Transverse colon (tissue), 4 donors: Measurements from ENCODE around the gene LRP1B. TPM values are rescaled to one million over a fixed set of nuclear protein-coding genes. Genes with fewer than 3 reads are reported as not detected.
"Not testable (repeated sequence)": the region's sequence is repeated elsewhere in the genome, so short reads cannot be mapped to it uniquely, and the experiment has no call there.

Source experiments
- DNase-seq: peaks from one replicate; pipeline ENCODE4 v3.0.0-alpha.2; 2019
- H3K27ac ChIP-seq, 4 donors: fragments of 200-600 bp; sonication (generic); 2 replicates each; pipeline ENCODE4 v1.5.1; 2016 to 2018; ENCODE audit warnings: inconsistent platforms in 4 of 4
- H3K27me3 ChIP-seq: fragments of 200-600 bp; sonication (generic); 2 replicates; pipeline ENCODE4 v1.5.1; 2017; ENCODE audit warnings: inconsistent platforms
- H3K36me3 ChIP-seq, 4 donors: fragments of 200-600 bp; sonication (generic); 2 replicates each; pipeline ENCODE4 v1.5.1; 2017 to 2019; ENCODE audit warnings: inconsistent platforms in 4 of 4
- H3K4me1 ChIP-seq, 4 donors: fragments of 200-600 bp; sonication (generic); 2 replicates each; pipeline ENCODE4 v1.5.1; 2017 to 2020; ENCODE audit warnings: inconsistent platforms in 4 of 4
- H3K4me3 ChIP-seq, 4 donors: fragments of 200-600 bp; sonication (generic); 1 replicate in 1 of 4; 2 replicates in 3 of 4; pipeline versions ENCODE4 v1.5.1 to v1.6.1; 2017 to 2019; ENCODE audit warnings: inconsistent platforms in 4 of 4
- H3K9me3 ChIP-seq, 2 donors: fragments of 200-600 bp; sonication (generic); 2 replicates each; pipeline ENCODE4 v1.5.1; 2017 to 2019; ENCODE audit warnings: inconsistent platforms in 2 of 2
- CTCF ChIP-seq, 5 experiments: fragments of 200-600 bp in 3 of 5; fragments of 450-650 bp in 2 of 5; sonication (generic) in 3 of 5; IDR thresholded peaks; 1 replicate in 2 of 5; 2 replicates in 3 of 5; pipeline ENCODE4 v1.5.1; 2016 to 2017; ENCODE audit warnings: antibody characterized with exemption in 5 of 5, inconsistent platforms in 3 of 5, mild to moderate bottlenecking in 2 of 5, moderate library complexity in 1 of 5
- EP300 ChIP-seq: sonication (generic); formaldehyde crosslinking; IDR thresholded peaks from one replicate; pipeline ENCODE4 v1.6.1; 2017; ENCODE audit warnings: antibody characterized with exemption, low read depth
- POLR2A ChIP-seq: fragments of 450-650 bp; IDR thresholded peaks from one replicate; pipeline ENCODE4 v1.6.1; 2016; ENCODE audit warnings: antibody characterized with exemption, mild to moderate bottlenecking, moderate library complexity
- POLR2AphosphoS5 ChIP-seq, 3 donors: sonication (generic); formaldehyde crosslinking; IDR thresholded peaks; one replicate each; pipeline ENCODE4 v1.6.1; 2016; ENCODE audit warnings: antibody characterized with exemption in 3 of 3
- WGBS, 2 donors: methylation state at CpG; one replicate each; pipeline ENCODE4 v1.1.5; 2018; ENCODE audit warnings: low coverage in 1 of 2; 5-methylcytosine and 5-hydroxymethylcytosine counted together
- in situ Hi-C, 4 donors: fragments of 200-750 bp; cut with MboI; loops; one replicate each; pipeline versions ENCODE4 v1.15.0 to v1.15.1; 2017; ENCODE audit warnings: low sequenced_read_pairs in 3 of 4, low pct_ligation_motif_present in 1 of 4, low pct_unique_long_range_greater_than_20kb in 1 of 4
- intact Hi-C: fragments of 100-400 bp; cut with DNase I; formaldehyde crosslinking; loops from one replicate; pipeline ENCODE4 v1.15.1; 2023; ENCODE audit warnings: low total_unique reads
- total RNA-seq, 4 donors: library from RNA; depleted of rRNA; stranded (reverse); fragments of >200 nt; gene quantifications; one replicate each; pipeline ENCODE4 v1.1.0, GENCODE V29; 2016

The LRP1B gene
- total RNA-seq, 4 donors from 2014 or later: 0.48 to 5.4 (median 0.82) TPM; not detected in 1

GRCh38 chr2:141195087-141195486, 935.7 kb downstream of the LRP1B start:
- intact Hi-C loops: no loop called here

GRCh38 chr2:141187075-141187439, 943.8 kb downstream of the LRP1B start:
- no peak overlapping the region for H3K4me3 ChIP-seq
- WGBS, 2 donors: 48 to 56% methylated on average over 4 of the region's 4 CpGs
- intact Hi-C loops: no loop called here
- no peak for DNase-seq
- TF ChIP-seq EP300: no peak
- TF ChIP-seq POLR2A: no peak
- TF ChIP-seq POLR2AphosphoS5 (IDR thresholded peaks at IDR 0.05): no peak
- TF ChIP-seq CTCF (IDR thresholded peaks at IDR 0.05): no peak
- H3K36me3 ChIP-seq: no peaks in the 10 kb centered on the region
- no peaks in the 10 kb centered on the region for H3K9me3 ChIP-seq
- H3K27ac ChIP-seq: no peak overlapping the region
- no peaks in the 10 kb centered on the region for H3K27me3 ChIP-seq
- no peaks in the 10 kb centered on the region for H3K4me1 ChIP-seq
- in situ Hi-C loops: no loop called here

More at GRCh38 chr2:141195087-141195486, 935.7 kb downstream of the LRP1B start:
- Histone ChIP-seq H3K9me3 (no peaks in the 10 kb centered on the region), H3K36me3 (no peaks in the 10 kb centered on the region), H3K4me1 (no peaks in the 10 kb centered on the region), H3K27ac (no peak overlapping the region), H3K4me3 (no peak overlapping the region), H3K27me3 (no peaks in the 10 kb centered on the region)
- no peak for TF ChIP-seq CTCF (IDR thresholded peaks at IDR 0.05)
- TF ChIP-seq POLR2AphosphoS5 (IDR thresholded peaks at IDR 0.05): no peak
- no peak for TF ChIP-seq POLR2A
- TF ChIP-seq EP300: no peak
- 60 to 71% methylated on average over 1 of the region's 1 CpG for WGBS, 2 donors
- no peak for DNase-seq
- in situ Hi-C loops: no loop called here

- H3K27ac ChIP-seq: no peak overlapping the region
- no peaks in the 10 kb centered on the region for H3K9me3 ChIP-seq
- no peaks in the 10 kb centered on the region for H3K27me3 ChIP-seq
- no peaks in the 10 kb centered on the region for H3K4me1 ChIP-seq
- intact Hi-C loops: no loop called here
- WGBS, 2 donors: 75 to 84% methylated on average over 1 of the region's 1 CpG
- no peak for TF ChIP-seq POLR2AphosphoS5 (IDR thresholded peaks at IDR 0.05)
- TF ChIP-seq CTCF (IDR thresholded peaks at IDR 0.05): no peak
- no peak for TF ChIP-seq POLR2A
- no peak for TF ChIP-seq EP300
- in situ Hi-C loops: no loop called here
- H3K4me3 ChIP-seq: no peak overlapping the region
- DNase-seq: no peak
- no peaks in the 10 kb centered on the region for H3K36me3 ChIP-seq
Observed at GRCh38 chr2:141186413-141187074, 944.3 kb downstream of the LRP1B start.

- Histone ChIP-seq H3K36me3 (no peaks in the 10 kb centered on the region), H3K9me3 (no peaks in the 10 kb centered on the region), H3K4me3 (no peak overlapping the region), H3K4me1 (no peaks in the 10 kb centered on the region), H3K27ac (no peak overlapping the region), H3K27me3 (no peaks in the 10 kb centered on the region)
- 87 to 91% methylated on average over 1 of the region's 1 CpG for WGBS, 2 donors
- intact Hi-C loops: no loop called here
- DNase-seq: no peak
- TF ChIP-seq EP300: no peak
- TF ChIP-seq CTCF (IDR thresholded peaks at IDR 0.05): no peak
- TF ChIP-seq POLR2A: no peak
- no peak for TF ChIP-seq POLR2AphosphoS5 (IDR thresholded peaks at IDR 0.05)
- in situ Hi-C loops: no loop called here
Observed at GRCh38 chr2:141182246-141182645, 948.6 kb downstream of the LRP1B start.

DNA sequence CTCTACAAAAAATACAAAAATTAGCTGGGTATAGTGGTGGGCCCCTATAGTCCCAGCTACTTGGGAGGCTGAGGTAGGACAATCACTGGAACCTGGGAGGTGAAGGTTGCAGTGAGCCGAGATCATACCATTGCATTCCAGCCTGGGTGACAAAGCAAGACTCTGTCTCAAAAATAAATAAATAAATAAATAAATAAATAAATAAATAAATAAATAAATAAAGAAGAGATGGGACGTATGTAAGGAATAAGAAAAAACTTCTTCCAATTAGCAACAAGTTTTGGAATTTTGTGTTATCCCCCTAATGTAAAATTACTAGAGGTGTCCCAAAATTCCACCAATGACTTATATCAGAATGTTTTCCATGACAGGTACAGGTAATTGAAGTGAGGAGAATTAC, 961.7 kb downstream of the LRP1B start:
- H3K36me3 ChIP-seq, in situ Hi-C loops, H3K27me3 ChIP-seq, H3K27ac ChIP-seq, H3K9me3 ChIP-seq, intact Hi-C loops, H3K4me1 ChIP-seq, H3K4me3 ChIP-seq, DNase-seq: not testable (repeated sequence)
- WGBS, 2 donors: 96 to 100% methylated on average over 1 to 2 of the region's 2 CpGs
